NOMO-1 treated with DMSO at 0.1 percent for 48 hours (cell line): Measurements from ENCODE around the gene SLCO3A1.

Experiments
- DNase-seq: peaks from one replicate; lab custom pipeline; 2025; ENCODE audit not compliant: unreplicated experiment; lab: John Stamatoyannopoulos, UW

SLCO3A1 gene

GRCh38 chr15:92083190-92083589, 229.7 kb downstream of the SLCO3A1 start:
- DNase-seq, result no peak

- no peak for DNase-seq
Observed at GRCh38 chr15:92087211-92087610, 233.7 kb downstream of the SLCO3A1 start.

GRCh38 chr15:92091155-92091734, 237.7 kb downstream of the SLCO3A1 start:
- no peak for DNase-seq

- no peak for DNase-seq
Observed at GRCh38 chr15:92092289-92093105, 239.0 kb downstream of the SLCO3A1 start.

GRCh38 chr15:92095693-92096092, 242.2 kb downstream of the SLCO3A1 start:
- DNase-seq, result peak; percentile 61

GRCh38 chr15:92097474-92098178, 244.1 kb downstream of the SLCO3A1 start:
- DNase-seq, result peak; percentile 53

GRCh38 chr15:92098869-92099268, 245.4 kb downstream of the SLCO3A1 start:
- no peak for DNase-seq

GRCh38 chr15:92100301-92100700, 246.8 kb downstream of the SLCO3A1 start:
- no peak for DNase-seq

GRCh38 chr15:92100751-92101150, 247.2 kb downstream of the SLCO3A1 start:
- DNase-seq, result no peak

- no peak for DNase-seq
Observed at GRCh38 chr15:92101708-92102394, 248.3 kb downstream of the SLCO3A1 start.

GRCh38 chr15:92102395-92102755, 248.9 kb downstream of the SLCO3A1 start:
- no peak for DNase-seq

GRCh38 chr15:92104072-92104471, 250.6 kb downstream of the SLCO3A1 start:
- no peak for DNase-seq

- DNase-seq, result no peak
Observed at GRCh38 chr15:92105611-92106010, 252.1 kb downstream of the SLCO3A1 start.

- no peak for DNase-seq
Observed at GRCh38 chr15:92107510-92107909, 254.0 kb downstream of the SLCO3A1 start.

- DNase-seq, result no peak
Observed at GRCh38 chr15:92109191-92109873, 255.8 kb downstream of the SLCO3A1 start.

GRCh38 chr15:92111291-92111690, 257.8 kb downstream of the SLCO3A1 start:
- DNase-seq, result no peak

- no peak for DNase-seq
Observed at GRCh38 chr15:92111751-92112150, 258.2 kb downstream of the SLCO3A1 start.

- no peak for DNase-seq
Observed at GRCh38 chr15:92112180-92112579, 258.7 kb downstream of the SLCO3A1 start.

GRCh38 chr15:92112711-92113110, 259.2 kb downstream of the SLCO3A1 start:
- DNase-seq, result no peak

GRCh38 chr15:92113832-92114231, 260.3 kb downstream of the SLCO3A1 start:
- DNase-seq, result no peak

- DNase-seq, result no peak
Observed at GRCh38 chr15:92115834-92116233, 262.3 kb downstream of the SLCO3A1 start.
